DMS 273 (cell line): ENCODE data around the gene ACBD7.

Source experiments
- DNase-seq: peaks from one replicate; lab custom pipeline; 2025; ENCODE audit not compliant: unreplicated experiment; lab: John Stamatoyannopoulos, UW

Gene ACBD7

DNA sequence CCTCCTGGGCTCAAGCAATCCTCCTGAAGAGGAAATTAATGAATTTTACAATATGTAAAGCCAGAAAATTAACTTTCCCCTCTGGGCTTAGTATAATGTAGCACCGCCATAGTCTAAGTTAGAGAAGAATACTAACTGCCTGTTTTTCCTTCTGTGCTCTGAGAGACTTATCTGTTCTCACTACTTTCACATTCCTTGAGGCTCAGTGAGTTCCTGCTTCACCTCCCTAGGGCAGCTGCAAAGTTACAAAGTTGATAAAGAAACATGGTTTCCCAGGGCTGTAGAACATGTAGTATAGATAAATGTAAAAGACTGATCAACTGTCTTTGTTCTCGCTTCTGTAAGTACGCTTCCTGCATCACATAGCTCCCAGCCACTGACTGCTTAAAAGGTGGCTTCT, 60.8 kb downstream of the ACBD7 start:
- no peak for DNase-seq
